HEK293 (cell line): ENCODE data around the gene PPP1R3F.

Experiments
- CTCF ChIA-PET: fragments of 350-600 bp; formaldehyde crosslinking; extraction: SDS; loops from one replicate; lab custom pipeline; 2021; ENCODE audit warnings: antibody characterized with exemption; lab: Yijun Ruan, JAX
- POLR2A ChIA-PET: fragments of 300-600 bp; formaldehyde crosslinking; extraction: SDS; loops from one replicate; lab custom pipeline; 2020; ENCODE audit warnings: antibody characterized with exemption, inconsistent platforms; lab: Yijun Ruan, JAX
- H3K27ac ChIP-seq: fragments of 200-500 bp; sonication (Bioruptor generic); 2 replicates; pipeline ENCODE4 v1.5.1; 2014; ENCODE audit warnings: low read depth, low read length, control low read depth, inconsistent platforms; ENCODE audit errors: extremely low read depth
- H3K36me3 ChIP-seq, 2 experiments: fragments of 200-500 bp in 1 of 2; sonication (Bioruptor generic) in 1 of 2; 1 replicate in 1 of 2; 2 replicates in 1 of 2; pipeline ENCODE4 v1.5.1; 2014 to 2017; ENCODE audit warnings: inconsistent platforms in 2 of 2, low read length in 2 of 2; ENCODE audit not compliant: control insufficient read depth in 2 of 2, insufficient read depth in 1 of 2
- H3K4me1 ChIP-seq: fragments of 200-500 bp; sonication (Bioruptor generic); 2 replicates; pipeline ENCODE4 v1.5.1; 2014; ENCODE audit warnings: mild to moderate bottlenecking, low read length, inconsistent platforms; ENCODE audit not compliant: control insufficient read depth, insufficient read depth
- H3K4me3 ChIP-seq: 2 replicates; pipeline ENCODE4 v1.5.1; 2011; ENCODE audit warnings: low read depth, mild to moderate bottlenecking, control low read depth, low read length, moderate library complexity
- H3K9me3 ChIP-seq: fragments of 200-500 bp; sonication (Bioruptor generic); 2 replicates; pipeline ENCODE4 v1.5.1; 2014; ENCODE audit warnings: low read depth, low read length, inconsistent platforms; ENCODE audit not compliant: control insufficient read depth, insufficient read depth
- IKZF3 ChIP-seq: fragments of 450-650 bp; IDR thresholded peaks from 2 replicates; pipeline ENCODE4 v1.5.0; 2018; ENCODE audit warnings: missing biosample characterization, mild to moderate bottlenecking, missing genetic modification characterization, moderate library complexity
- KLF1 ChIP-seq: fragments of 450-650 bp; formaldehyde crosslinking; IDR thresholded peaks from 2 replicates; pipeline ENCODE4 v1.5.1; 2016; ENCODE audit warnings: missing biosample characterization, missing genetic modification characterization
- KLF9 ChIP-seq: fragments of 450-650 bp; formaldehyde crosslinking; IDR thresholded peaks from 2 replicates; pipeline ENCODE4 v1.5.1; 2016; ENCODE audit warnings: missing biosample characterization, missing genetic modification characterization, low read depth
- PATZ1 ChIP-seq: fragments of 450-650 bp; formaldehyde crosslinking; IDR thresholded peaks from 2 replicates; pipeline ENCODE4 v1.5.1; 2016; ENCODE audit warnings: missing biosample characterization, missing genetic modification characterization
- TCF7L2 ChIP-seq: IDR thresholded peaks from 2 replicates; pipeline ENCODE4 v1.6.1; 2011; ENCODE audit warnings: low read depth, mild to moderate bottlenecking, inconsistent platforms, low read length, moderate library complexity, borderline replicate concordance
- ZBTB8A ChIP-seq: fragments of 450-650 bp; formaldehyde crosslinking; IDR thresholded peaks from 2 replicates; pipeline ENCODE4 v1.5.1; 2016; ENCODE audit warnings: missing biosample characterization, missing genetic modification characterization
- ZIC2 ChIP-seq: fragments of 450-650 bp; formaldehyde crosslinking; IDR thresholded peaks from 2 replicates; pipeline ENCODE4 v1.5.1; 2016; ENCODE audit warnings: missing biosample characterization, missing genetic modification characterization
- ZNF10 ChIP-seq: fragments of 450-650 bp; formaldehyde crosslinking; IDR thresholded peaks from 2 replicates; pipeline ENCODE4 v1.5.1; 2017; ENCODE audit warnings: missing biosample characterization, missing genetic modification characterization
- ZNF132 ChIP-seq: fragments of 450-650 bp; formaldehyde crosslinking; IDR thresholded peaks from 2 replicates; pipeline ENCODE4 v1.5.1; 2017; ENCODE audit warnings: missing biosample characterization, missing genetic modification characterization, borderline replicate concordance
- ZNF174 ChIP-seq: fragments of 450-650 bp; formaldehyde crosslinking; IDR thresholded peaks from 2 replicates; pipeline ENCODE4 v1.5.0; 2017; ENCODE audit warnings: missing biosample characterization, mild to moderate bottlenecking, missing genetic modification characterization
- ZNF221 ChIP-seq: fragments of 450-650 bp; formaldehyde crosslinking; IDR thresholded peaks from 2 replicates; pipeline ENCODE4 v1.5.1; 2017; ENCODE audit warnings: missing biosample characterization, missing genetic modification characterization, borderline replicate concordance
- ZNF23 ChIP-seq: fragments of 450-650 bp; formaldehyde crosslinking; IDR thresholded peaks from 2 replicates; pipeline ENCODE4 v1.5.1; 2016; ENCODE audit warnings: missing biosample characterization, missing genetic modification characterization, borderline replicate concordance
- ZNF239 ChIP-seq: fragments of 450-650 bp; formaldehyde crosslinking; IDR thresholded peaks from 2 replicates; pipeline ENCODE4 v1.5.1; 2016; ENCODE audit warnings: missing biosample characterization, missing genetic modification characterization
- ZNF548 ChIP-seq: fragments of 450-650 bp; formaldehyde crosslinking; IDR thresholded peaks from 2 replicates; pipeline ENCODE4 v1.5.1; 2016; ENCODE audit warnings: missing biosample characterization, missing genetic modification characterization
- ZNF571 ChIP-seq: fragments of 450-650 bp; formaldehyde crosslinking; IDR thresholded peaks from 2 replicates; pipeline ENCODE4 v1.5.0; 2017; ENCODE audit warnings: missing biosample characterization, missing genetic modification characterization
- ZNF600 ChIP-seq: fragments of 450-650 bp; formaldehyde crosslinking; IDR thresholded peaks from 2 replicates; pipeline ENCODE4 v1.5.1; 2016; ENCODE audit warnings: missing biosample characterization, missing genetic modification characterization
- ZNF626 ChIP-seq: fragments of 450-650 bp; sonication (Bioruptor Pico); formaldehyde crosslinking; IDR thresholded peaks from 2 replicates; pipeline ENCODE4 v1.5.1; 2018; ENCODE audit warnings: missing biosample characterization, missing genetic modification characterization, inconsistent platforms
- ZNF654 ChIP-seq: fragments of 450-650 bp; formaldehyde crosslinking; IDR thresholded peaks from 2 replicates; pipeline ENCODE4 v1.5.1; 2016; ENCODE audit warnings: low read depth, missing biosample characterization, missing genetic modification characterization
- ZNF658 ChIP-seq: fragments of 450-650 bp; formaldehyde crosslinking; IDR thresholded peaks from 2 replicates; pipeline ENCODE4; 2016; ENCODE audit warnings: missing biosample characterization, missing genetic modification characterization
- ZNF660 ChIP-seq: fragments of 450-650 bp; IDR thresholded peaks from 2 replicates; pipeline ENCODE4 v1.5.1; 2018; ENCODE audit warnings: missing biosample characterization, mild to moderate bottlenecking, missing genetic modification characterization
- ZNF785 ChIP-seq: fragments of 450-650 bp; formaldehyde crosslinking; IDR thresholded peaks from 2 replicates; pipeline ENCODE4 v1.5.1; 2016; ENCODE audit warnings: missing biosample characterization, missing genetic modification characterization
- TF ChIP-seq, protein P1 (sequence below): fragments of 450-650 bp; formaldehyde crosslinking; IDR thresholded peaks from 2 replicates; pipeline ENCODE4 v1.5.1; 2016; ENCODE audit warnings: missing biosample characterization, missing genetic modification characterization
- TF ChIP-seq, protein P2 (sequence below): fragments of 450-650 bp; formaldehyde crosslinking; IDR thresholded peaks from 2 replicates; pipeline ENCODE4 v1.5.1; 2016; ENCODE audit warnings: missing biosample characterization, missing genetic modification characterization
- TF ChIP-seq, protein P3 (sequence below): fragments of 450-650 bp; formaldehyde crosslinking; IDR thresholded peaks from 2 replicates; pipeline ENCODE4 v1.5.1; 2016; ENCODE audit warnings: missing biosample characterization, missing genetic modification characterization
- TF ChIP-seq, protein P4 (sequence below): fragments of 450-650 bp; IDR thresholded peaks from 2 replicates; pipeline ENCODE4 v1.5.1; 2018; ENCODE audit warnings: missing biosample characterization, missing genetic modification characterization

PPP1R3F gene

GRCh38 chrX:49237060-49237459 is 32.5 kb upstream of the PPP1R3F start (continued):
- TF ChIP-seq, protein P1, sequence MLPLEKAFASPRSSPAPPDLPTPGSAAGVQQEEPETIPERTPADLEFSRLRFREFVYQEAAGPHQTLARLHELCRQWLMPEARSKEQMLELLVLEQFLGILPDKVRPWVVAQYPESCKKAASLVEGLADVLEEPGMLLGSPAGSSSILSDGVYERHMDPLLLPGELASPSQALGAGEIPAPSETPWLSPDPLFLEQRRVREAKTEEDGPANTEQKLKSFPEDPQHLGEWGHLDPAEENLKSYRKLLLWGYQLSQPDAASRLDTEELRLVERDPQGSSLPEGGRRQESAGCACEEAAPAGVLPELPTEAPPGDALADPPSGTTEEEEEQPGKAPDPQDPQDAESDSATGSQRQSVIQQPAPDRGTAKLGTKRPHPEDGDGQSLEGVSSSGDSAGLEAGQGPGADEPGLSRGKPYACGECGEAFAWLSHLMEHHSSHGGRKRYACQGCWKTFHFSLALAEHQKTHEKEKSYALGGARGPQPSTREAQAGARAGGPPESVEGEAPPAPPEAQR (tag by site-specific recombination) = no peak
- TF ChIP-seq ZNF785 (tag by site-specific recombination) (no peak), ZNF221 (no peak), ZNF174 (tag by site-specific recombination) (no peak), ZBTB8A (tag by site-specific recombination) (no peak)

DNA sequence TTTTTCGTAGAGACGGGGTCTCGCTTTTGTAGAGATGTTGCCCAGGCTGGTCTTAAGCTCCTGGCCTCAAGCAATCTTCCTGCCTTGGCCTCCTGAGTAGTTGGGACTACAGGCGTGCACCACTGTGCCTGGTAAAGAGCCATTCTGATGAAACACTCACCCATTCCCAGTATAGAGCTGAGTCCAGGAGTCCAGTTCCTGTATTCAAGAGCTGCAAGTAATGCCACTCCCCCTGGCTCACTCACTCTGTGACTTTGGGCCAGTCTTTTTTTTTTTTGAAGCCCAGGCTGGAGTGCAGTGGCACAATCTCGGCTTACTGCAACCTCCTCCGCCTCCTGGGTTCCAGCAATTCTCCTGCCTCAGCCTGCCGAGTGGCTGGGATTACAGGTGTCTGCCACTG is 30.9 kb upstream of the PPP1R3F start:
- TF ChIP-seq ZNF654 (tag by site-specific recombination) (no peak), ZNF571 (no peak), ZNF600 (no peak), ZNF658 (tag by site-specific recombination) (no peak), TCF7L2 (no peak), ZNF239 (no peak), ZNF548 (no peak)
- TF ChIP-seq, protein P2, sequence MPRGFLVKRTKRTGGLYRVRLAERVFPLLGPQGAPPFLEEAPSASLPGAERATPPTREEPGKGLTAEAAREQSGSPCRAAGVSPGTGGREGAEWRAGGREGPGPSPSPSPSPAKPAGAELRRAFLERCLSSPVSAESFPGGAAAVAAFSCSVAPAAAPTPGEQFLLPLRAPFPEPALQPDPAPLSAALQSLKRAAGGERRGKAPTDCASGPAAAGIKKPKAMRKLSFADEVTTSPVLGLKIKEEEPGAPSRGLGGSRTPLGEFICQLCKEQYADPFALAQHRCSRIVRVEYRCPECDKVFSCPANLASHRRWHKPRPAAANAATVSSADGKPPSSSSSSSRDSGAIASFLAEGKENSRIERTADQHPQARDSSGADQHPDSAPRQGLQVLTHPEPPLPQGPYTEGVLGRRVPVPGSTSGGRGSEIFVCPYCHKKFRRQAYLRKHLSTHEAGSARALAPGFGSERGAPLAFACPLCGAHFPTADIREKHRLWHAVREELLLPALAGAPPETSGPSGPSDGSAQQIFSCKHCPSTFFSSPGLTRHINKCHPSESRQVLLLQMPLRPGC (tag by site-specific recombination) = no peak
- Histone ChIP-seq H3K4me1 (no peaks in the 10 kb centered on the region), H3K36me3 (peaks cover 0 to 13% of the 10 kb centered on the region in 2 experiments; a peak in 2 of 3 replicates), H3K9me3 (no peaks in the 10 kb centered on the region), H3K4me3 (no peak overlapping the region), H3K27ac (no peak overlapping the region)
- POLR2A ChIA-PET = interaction anchor here (0.6 kb wide), 1 partner anchor 158 kb away, joined by 3 read pairs; no protein-coding TSS in a partner anchor
- CTCF ChIA-PET = no interaction called here

GRCh38 chrX:49242545-49243066 is 27.0 kb upstream of the PPP1R3F start:
- TF ChIP-seq KLF1 (tag by site-specific recombination) (no peak), ZNF626 (tag by site-specific recombination) (no peak), ZNF654 (tag by site-specific recombination) (no peak), ZNF23 (no peak), PATZ1 (tag by site-specific recombination) (no peak), ZNF132 (tag by site-specific recombination) (no peak), ZNF660 (tag by site-specific recombination) (no peak), ZIC2 (tag by site-specific recombination) (no peak), ZNF10 (tag by site-specific recombination) (no peak), IKZF3 (tag by site-specific recombination) (no peak), KLF9 (tag by site-specific recombination) (no peak)
- TF ChIP-seq, protein P3, sequence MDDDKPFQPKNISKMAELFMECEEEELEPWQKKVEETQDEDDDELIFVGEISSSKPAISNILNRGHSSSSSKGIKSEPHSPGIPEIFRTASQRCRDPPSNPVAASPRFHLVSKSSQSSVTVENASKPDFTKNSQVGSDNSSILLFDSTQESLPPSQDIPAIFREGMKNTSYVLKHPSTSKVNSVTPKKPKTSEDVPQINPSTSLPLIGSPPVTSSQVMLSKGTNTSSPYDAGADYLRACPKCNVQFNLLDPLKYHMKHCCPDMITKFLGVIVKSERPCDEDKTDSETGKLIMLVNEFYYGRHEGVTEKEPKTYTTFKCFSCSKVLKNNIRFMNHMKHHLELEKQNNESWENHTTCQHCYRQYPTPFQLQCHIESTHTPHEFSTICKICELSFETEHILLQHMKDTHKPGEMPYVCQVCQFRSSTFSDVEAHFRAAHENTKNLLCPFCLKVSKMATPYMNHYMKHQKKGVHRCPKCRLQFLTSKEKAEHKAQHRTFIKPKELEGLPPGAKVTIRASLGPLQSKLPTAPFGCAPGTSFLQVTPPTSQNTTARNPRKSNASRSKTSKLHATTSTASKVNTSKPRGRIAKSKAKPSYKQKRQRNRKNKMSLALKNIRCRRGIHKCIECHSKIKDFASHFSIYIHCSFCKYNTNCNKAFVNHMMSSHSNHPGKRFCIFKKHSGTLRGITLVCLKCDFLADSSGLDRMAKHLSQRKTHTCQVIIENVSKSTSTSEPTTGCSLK (tag by site-specific recombination) = no peak
- TF ChIP-seq, protein P4, sequence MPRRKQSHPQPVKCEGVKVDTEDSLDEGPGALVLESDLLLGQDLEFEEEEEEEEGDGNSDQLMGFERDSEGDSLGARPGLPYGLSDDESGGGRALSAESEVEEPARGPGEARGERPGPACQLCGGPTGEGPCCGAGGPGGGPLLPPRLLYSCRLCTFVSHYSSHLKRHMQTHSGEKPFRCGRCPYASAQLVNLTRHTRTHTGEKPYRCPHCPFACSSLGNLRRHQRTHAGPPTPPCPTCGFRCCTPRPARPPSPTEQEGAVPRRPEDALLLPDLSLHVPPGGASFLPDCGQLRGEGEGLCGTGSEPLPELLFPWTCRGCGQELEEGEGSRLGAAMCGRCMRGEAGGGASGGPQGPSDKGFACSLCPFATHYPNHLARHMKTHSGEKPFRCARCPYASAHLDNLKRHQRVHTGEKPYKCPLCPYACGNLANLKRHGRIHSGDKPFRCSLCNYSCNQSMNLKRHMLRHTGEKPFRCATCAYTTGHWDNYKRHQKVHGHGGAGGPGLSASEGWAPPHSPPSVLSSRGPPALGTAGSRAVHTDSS = no peak
- CTCF ChIA-PET = no interaction called here
- Histone ChIP-seq H3K9me3 (no peaks in the 10 kb centered on the region), H3K4me3 (no peak overlapping the region), H3K4me1 (no peaks in the 10 kb centered on the region), H3K36me3 (peaks cover 9 to 31% of the 10 kb centered on the region in 2 experiments; a peak in 2 of 3 replicates), H3K27ac (no peak overlapping the region)
- POLR2A ChIA-PET = no interaction called here
